GM21515 (cell line): Measurements from ENCODE around the gene GUK1.

Source experiments
- ATAC-seq: cut with Tn5 transposase; IDR thresholded peaks from one replicate; pipeline ENCODE4 v1.9.1; 2021; ENCODE audit not compliant: unreplicated experiment

Gene GUK1

DNA sequence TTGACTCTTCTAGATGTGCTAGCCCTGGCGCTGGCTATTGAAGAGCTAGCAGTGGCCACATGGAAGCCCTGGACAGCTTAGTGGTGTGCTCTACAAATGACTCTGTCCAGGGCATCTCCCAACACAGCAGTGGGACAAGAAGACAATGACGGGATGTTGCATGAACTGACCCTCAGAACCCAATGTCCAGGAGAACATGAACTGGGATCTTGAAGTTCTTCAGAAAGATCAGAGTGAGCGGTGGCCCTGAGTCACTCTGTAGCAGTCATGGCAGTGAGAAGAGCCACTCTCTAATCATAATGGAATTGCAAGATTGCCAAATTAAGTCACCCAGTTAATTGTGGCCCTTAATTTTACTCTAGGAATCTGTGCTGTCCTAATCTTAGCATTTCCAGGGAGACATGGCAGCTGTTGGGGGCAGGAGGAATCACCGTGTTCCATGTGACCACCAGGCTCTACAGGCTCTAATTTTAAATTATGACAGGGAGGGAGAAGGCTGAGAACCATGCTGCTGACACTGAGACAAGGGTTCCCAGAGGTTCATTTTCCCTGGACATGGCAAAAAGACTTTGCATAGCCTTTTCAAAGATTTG is 57.6 kb downstream of the GUK1 start:
- ATAC-seq: no peak
